Esophagus muscularis mucosa (tissue), 4 donors: ENCODE data around the gene PTPN7. TPM values are rescaled to one million over a fixed set of nuclear protein-coding genes. Genes with fewer than 3 reads are reported as not detected.

Source experiments
- DNase-seq: peaks from one replicate; pipeline ENCODE4 v3.0.0-alpha.2; 2017; ENCODE audit errors: extremely low spot score
- H3K27ac ChIP-seq, 4 donors: fragments of 200-600 bp; sonication (generic); replicated peaks in 1 of 4; 1 replicate in 3 of 4; 2 replicates in 1 of 4; pipeline ENCODE4 v1.5.1; 2016 to 2019; ENCODE audit warnings: mild to moderate bottlenecking in 1 of 4
- H3K27me3 ChIP-seq, 4 donors: fragments of 200-600 bp; sonication (generic); one replicate each; pipeline versions ENCODE4 v1.5.1 to v1.6.0; 2016 to 2019
- H3K36me3 ChIP-seq, 4 donors: fragments of 200-600 bp; sonication (generic); one replicate each; pipeline ENCODE4 v1.5.1; 2016 to 2019
- H3K4me1 ChIP-seq, 4 donors: fragments of 200-600 bp; sonication (generic); one replicate each; pipeline ENCODE4 v1.5.1; 2016 to 2019
- H3K4me3 ChIP-seq, 4 donors: fragments of 200-600 bp; sonication (generic); 1 replicate in 2 of 4; 2 replicates in 2 of 4; pipeline ENCODE4 v1.5.1; 2016 to 2019; ENCODE audit warnings: mild to moderate bottlenecking in 4 of 4, moderate library complexity in 1 of 4
- H3K9me3 ChIP-seq, 4 donors: fragments of 200-600 bp; sonication (generic); 1 replicate in 3 of 4; 2 replicates in 1 of 4; pipeline ENCODE4 v1.5.1; 2016 to 2019
- EP300 ChIP-seq: sonication (generic); formaldehyde crosslinking; IDR thresholded peaks from one replicate; pipeline ENCODE4 v1.6.1; 2017; ENCODE audit warnings: antibody characterized with exemption
- POLR2A ChIP-seq: fragments of 450-650 bp; IDR thresholded peaks from one replicate; pipeline ENCODE4 v1.6.1; 2017; ENCODE audit warnings: antibody characterized with exemption, moderate library complexity, mild to moderate bottlenecking, low read depth
- POLR2AphosphoS5 ChIP-seq, 2 donors: sonication (generic); formaldehyde crosslinking; IDR thresholded peaks; one replicate each; pipeline ENCODE4 v1.6.1; 2017; ENCODE audit warnings: antibody characterized with exemption in 2 of 2
- WGBS: methylation state at CpG from one replicate; pipeline ENCODE4 v1.1.5; 2018; 5-methylcytosine and 5-hydroxymethylcytosine counted together
- intact Hi-C: fragments of 100-400 bp; cut with DNase I; formaldehyde crosslinking; loops from one replicate; pipeline ENCODE4 v1.15.1; 2023
- total RNA-seq, 4 donors: library from RNA; depleted of rRNA; stranded (reverse); fragments of >200 nt; gene quantifications; one replicate each; pipeline versions ENCODE4 v1.1.0 to v1.2.1, GENCODE V29; 2016
- TF ChIP-seq, protein P1 (sequence below), 3 experiments: fragments of 200-600 bp in 2 of 3; fragments of 450-650 bp in 1 of 3; sonication (generic) in 2 of 3; IDR thresholded peaks; one replicate each; pipeline ENCODE4 v1.5.1; 2017 to 2019; ENCODE audit warnings: antibody characterized with exemption in 3 of 3, mild to moderate bottlenecking in 2 of 3, moderate library complexity in 1 of 3

PTPN7 gene
- total RNA-seq, 4 donors from 2014 or later, result 0.78 to 2.5 (median 1.3) TPM

GRCh38 chr1:202201266-202201665, 40.9 kb upstream of the PTPN7 start:
- WGBS, result 70% methylated on average over 3 of the region's 3 CpGs
- intact Hi-C loops, result no loop called here
- Histone ChIP-seq H3K4me3 (no peak overlapping the region), H3K4me1 (peaks cover 0 to 18% (median 14%) of the 10 kb centered on the region in 4 donors), H3K36me3 (no peaks in the 10 kb centered on the region), H3K27me3 (peaks cover 0 to 16% (median 0%) of the 10 kb centered on the region in 4 donors), H3K9me3 (no peaks in the 10 kb centered on the region), H3K27ac (no peak overlapping the region)
- TF ChIP-seq, protein P1, sequence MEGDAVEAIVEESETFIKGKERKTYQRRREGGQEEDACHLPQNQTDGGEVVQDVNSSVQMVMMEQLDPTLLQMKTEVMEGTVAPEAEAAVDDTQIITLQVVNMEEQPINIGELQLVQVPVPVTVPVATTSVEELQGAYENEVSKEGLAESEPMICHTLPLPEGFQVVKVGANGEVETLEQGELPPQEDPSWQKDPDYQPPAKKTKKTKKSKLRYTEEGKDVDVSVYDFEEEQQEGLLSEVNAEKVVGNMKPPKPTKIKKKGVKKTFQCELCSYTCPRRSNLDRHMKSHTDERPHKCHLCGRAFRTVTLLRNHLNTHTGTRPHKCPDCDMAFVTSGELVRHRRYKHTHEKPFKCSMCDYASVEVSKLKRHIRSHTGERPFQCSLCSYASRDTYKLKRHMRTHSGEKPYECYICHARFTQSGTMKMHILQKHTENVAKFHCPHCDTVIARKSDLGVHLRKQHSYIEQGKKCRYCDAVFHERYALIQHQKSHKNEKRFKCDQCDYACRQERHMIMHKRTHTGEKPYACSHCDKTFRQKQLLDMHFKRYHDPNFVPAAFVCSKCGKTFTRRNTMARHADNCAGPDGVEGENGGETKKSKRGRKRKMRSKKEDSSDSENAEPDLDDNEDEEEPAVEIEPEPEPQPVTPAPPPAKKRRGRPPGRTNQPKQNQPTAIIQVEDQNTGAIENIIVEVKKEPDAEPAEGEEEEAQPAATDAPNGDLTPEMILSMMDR (IDR thresholded peaks at IDR 0.05), result no peak
- no peak for TF ChIP-seq POLR2AphosphoS5 (IDR thresholded peaks at IDR 0.05)
- TF ChIP-seq EP300, result no peak
- no peak for TF ChIP-seq POLR2A
- no peak for DNase-seq

DNA sequence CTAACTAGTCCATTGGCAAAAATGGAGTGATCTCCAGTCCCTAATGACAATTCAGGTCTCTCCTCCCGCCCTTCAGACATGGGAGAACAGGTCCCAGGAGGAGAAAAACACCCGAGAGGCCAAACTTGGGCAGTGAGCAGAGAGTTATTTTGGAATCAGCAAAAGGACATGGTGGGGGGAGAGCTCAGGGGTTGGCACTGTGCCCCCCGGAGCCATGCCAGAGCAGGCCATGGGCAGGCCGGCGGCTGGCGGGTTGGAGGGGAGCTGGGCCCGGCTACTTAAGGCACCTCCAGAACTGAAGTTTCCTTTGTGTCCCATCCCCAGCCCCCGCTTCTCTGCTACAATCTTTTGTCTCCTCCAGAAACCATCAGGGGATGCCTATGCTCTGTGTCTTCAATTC, 40.3 kb upstream of the PTPN7 start:
- H3K27me3 ChIP-seq, result peaks cover 0 to 18% (median 0%) of the 10 kb centered on the region in 4 donors
- DNase-seq, result no peak
- H3K4me3 ChIP-seq, result no peak overlapping the region
- TF ChIP-seq POLR2A, result no peak
- no peak for TF ChIP-seq EP300
- TF ChIP-seq, protein P1 (IDR thresholded peaks at IDR 0.05), result no peak
- TF ChIP-seq POLR2AphosphoS5 (IDR thresholded peaks at IDR 0.05), result no peak
- 73% methylated on average over 8 of the region's 8 CpGs for WGBS
- H3K36me3 ChIP-seq, result no peaks in the 10 kb centered on the region
- no peak overlapping the region for H3K27ac ChIP-seq
- H3K9me3 ChIP-seq, result no peaks in the 10 kb centered on the region
- H3K4me1 ChIP-seq, result peaks cover 0 to 18% (median 14%) of the 10 kb centered on the region in 4 donors
- intact Hi-C loops, result no loop called here

- no peaks in the 10 kb centered on the region for H3K9me3 ChIP-seq
- no peak overlapping the region for H3K27ac ChIP-seq
- H3K27me3 ChIP-seq, result peaks cover 0 to 23% (median 0%) of the 10 kb centered on the region in 4 donors
- 80% methylated on average over 4 of the region's 4 CpGs for WGBS
- no peak for TF ChIP-seq POLR2A
- no peak for TF ChIP-seq EP300
- no peak for TF ChIP-seq POLR2AphosphoS5 (IDR thresholded peaks at IDR 0.05)
- TF ChIP-seq, protein P1 (IDR thresholded peaks at IDR 0.05), result no peak
- no peaks in the 10 kb centered on the region for H3K36me3 ChIP-seq
- peaks cover 0 to 18% (median 14%) of the 10 kb centered on the region in 4 donors for H3K4me1 ChIP-seq
- DNase-seq, result no peak
- intact Hi-C loops, result no loop called here
- H3K4me3 ChIP-seq, result no peak overlapping the region
Measured at GRCh38 chr1:202200112-202200548, 39.7 kb upstream of the PTPN7 start.

DNA sequence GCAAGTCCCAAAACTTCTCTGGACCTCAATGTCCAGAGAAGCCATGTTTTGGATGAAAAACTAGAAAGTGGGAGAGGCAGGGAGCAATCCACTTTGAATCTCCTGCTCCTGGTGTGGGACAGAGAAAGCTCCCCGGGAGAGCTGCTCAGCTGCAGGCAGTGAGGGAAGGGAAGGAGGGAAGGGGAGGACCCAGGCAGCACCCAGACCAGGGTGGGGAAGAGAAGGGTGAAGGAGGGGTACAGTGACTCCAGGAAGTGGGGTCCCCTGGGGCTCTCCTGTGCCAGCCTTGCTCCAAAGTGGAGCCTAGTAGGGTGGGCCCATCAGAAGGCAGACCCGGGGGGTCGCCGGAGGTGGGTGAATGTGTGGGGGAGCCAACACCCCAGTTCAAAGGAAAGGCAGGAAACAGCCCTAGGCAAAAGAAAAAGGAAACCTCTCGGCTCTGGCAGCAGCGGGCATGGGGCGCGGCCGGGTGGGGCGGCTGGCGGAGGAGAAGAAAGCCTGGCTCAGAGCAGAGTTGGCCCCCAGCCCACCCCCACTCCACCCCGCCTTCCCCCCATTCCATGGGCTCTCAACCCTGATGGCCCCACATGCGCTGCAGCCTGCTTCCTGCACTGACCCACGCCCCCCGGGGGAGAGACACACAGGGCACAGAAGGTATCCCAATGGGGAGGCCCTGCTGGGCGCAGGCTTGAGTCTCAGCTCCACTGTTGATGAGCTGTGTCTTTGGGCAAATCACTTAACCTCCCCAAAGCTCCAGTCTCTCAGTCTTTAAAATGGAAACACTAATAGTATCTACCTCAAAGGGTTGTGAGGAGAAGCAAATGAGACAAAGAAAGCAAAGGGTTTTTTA, 38.9 kb upstream of the PTPN7 start:
- no peak for DNase-seq
- H3K9me3 ChIP-seq, result no peaks in the 10 kb centered on the region
- intact Hi-C loops, result no loop called here
- WGBS, result 64% methylated on average over 11 of the region's 16 CpGs
- H3K4me1 ChIP-seq, result peaks cover 0 to 18% (median 14%) of the 10 kb centered on the region in 4 donors
- no peak overlapping the region for H3K27ac ChIP-seq
- TF ChIP-seq EP300 (no peak), POLR2AphosphoS5 (IDR thresholded peaks at IDR 0.05) (no peak), POLR2A (no peak)
- TF ChIP-seq, protein P1 (IDR thresholded peaks at IDR 0.05), result no peak
- H3K27me3 ChIP-seq, result peaks cover 0 to 32% (median 6%) of the 10 kb centered on the region in 4 donors
- no peaks in the 10 kb centered on the region for H3K36me3 ChIP-seq
- H3K4me3 ChIP-seq, result no peak overlapping the region
